GM19324 (cell line): ENCODE measurements around the gene PROSER3.
"Not testable (repeated sequence)": the region's sequence is repeated elsewhere in the genome, so short reads cannot be mapped to it uniquely, and the experiment has no call there.

ENCODE experiments used
- ATAC-seq: cut with Tn5 transposase; IDR thresholded peaks from one replicate; pipeline ENCODE4 v1.9.1; 2021; ENCODE audit warnings: mild to moderate bottlenecking, moderate library complexity; ENCODE audit not compliant: unreplicated experiment, low FRiP score

PROSER3 gene

GRCh38 chr19:35788205-35788960 is 30.4 kb downstream of the PROSER3 start:
- ATAC-seq, result no peak

GRCh38 chr19:35789195-35789977 is 31.4 kb downstream of the PROSER3 start:
- ATAC-seq, result no peak

- ATAC-seq, result no peak
These were observed 32.3 kb downstream of the PROSER3 start for GRCh38 chr19:35789978-35790944.

GRCh38 chr19:35790981-35791813 is 33.2 kb downstream of the PROSER3 start:
- ATAC-seq, result no peak

GRCh38 chr19:35791814-35792279 is 33.9 kb downstream of the PROSER3 start:
- no peak for ATAC-seq

- ATAC-seq, result no peak
These were observed 34.3 kb downstream of the PROSER3 start for GRCh38 chr19:35792312-35792711.

- no peak for ATAC-seq
These were observed 34.9 kb downstream of the PROSER3 start for GRCh38 chr19:35792888-35793287.

- no peak for ATAC-seq
These were observed 35.6 kb downstream of the PROSER3 start for GRCh38 chr19:35793381-35794165.

- ATAC-seq, result not testable (repeated sequence)
These were observed 37.6 kb downstream of the PROSER3 start for GRCh38 chr19:35795564-35795963.

GRCh38 chr19:35796645-35797542 is 38.9 kb downstream of the PROSER3 start:
- no peak for ATAC-seq

- no peak for ATAC-seq
These were observed 39.7 kb downstream of the PROSER3 start for GRCh38 chr19:35797663-35798062.

GRCh38 chr19:35801828-35802227 is 43.9 kb downstream of the PROSER3 start:
- ATAC-seq, result no peak

GRCh38 chr19:35805526-35806102 is 47.6 kb downstream of the PROSER3 start:
- no peak for ATAC-seq

- no peak for ATAC-seq
These were observed 48.6 kb downstream of the PROSER3 start for GRCh38 chr19:35806597-35806996.

- ATAC-seq, result no peak
These were observed 49.7 kb downstream of the PROSER3 start for GRCh38 chr19:35807633-35808032.

GRCh38 chr19:35811317-35812219 is 53.6 kb downstream of the PROSER3 start:
- no peak for ATAC-seq
